ENCODE results near the gene CACNG7. TPM values are rescaled to one million over a fixed set of nuclear protein-coding genes. Genes with fewer than 3 reads are reported as not detected.

Gene CACNG7
- total and polyA plus RNA-seq, 4 donors, result not detected

- Histone ChIP-seq H3K9ac (ENCODE audit: insufficient read depth in 1 of 2, low read length in 2 of 2) (peak overlapping the region; percentile 62 to 89), H3K27ac (ENCODE audit: low read depth in 1 of 2, low read length in 1 of 2) (peak overlapping the region; percentile 89 to 93), H3K27me3 (ENCODE audit: control insufficient read depth in 3 of 3, insufficient read depth in 3 of 3, low read length in 2 of 3) (peaks cover 0 to 2% (median 0%) of the 10 kb centered on the region in 3 donors), H3K4me3 (peak overlapping the region; percentile 28), H3K9me3 (ENCODE audit: control insufficient read depth in 4 of 4, insufficient read depth in 3 of 4, low read length in 3 of 4) (no peaks in the 10 kb centered on the region), H3K4me1 (ENCODE audit: control insufficient read depth in 5 of 5, insufficient read depth in 5 of 5, low read length in 5 of 5) (peaks cover 0 to 13% (median 11%) of the 10 kb centered on the region in 5 donors), H3K36me3 (ENCODE audit: control insufficient read depth in 4 of 4, insufficient read depth in 4 of 4, low read length in 4 of 4) (peaks cover 0 to 4% (median 1%) of the 10 kb centered on the region in 4 donors)
- ATAC-seq (ENCODE audit: insufficient read depth, low FRiP score) (peak; percentile 5), DNase-seq (peak; percentile 84 to 89 (median 85))
- no peak for TF ChIP-seq CTCF (IDR thresholded peaks at IDR 0.05; ENCODE audit: control extremely low read depth, extremely low read depth)
- 4% methylated on average over 47 to 50 of the region's 50 CpGs for WGBS, 2 donors
These were observed 42.9 kb upstream of the CACNG7 start for GRCh38 chr19:53865918-53866864.

- Histone ChIP-seq H3K9ac (ENCODE audit: insufficient read depth in 1 of 2, low read length in 2 of 2) (peak overlapping the region; percentile 69 to 89), H3K4me3 (no peak overlapping the region), H3K27me3 (ENCODE audit: control insufficient read depth in 3 of 3, insufficient read depth in 3 of 3, low read length in 2 of 3) (peaks cover 0 to 2% (median 0%) of the 10 kb centered on the region in 3 donors), H3K4me1 (ENCODE audit: control insufficient read depth in 5 of 5, insufficient read depth in 5 of 5, low read length in 5 of 5) (peaks cover 0 to 13% (median 11%) of the 10 kb centered on the region in 5 donors), H3K27ac (ENCODE audit: low read depth in 1 of 2, low read length in 1 of 2) (peak overlapping the region; percentile 89 to 93), H3K36me3 (ENCODE audit: control insufficient read depth in 4 of 4, insufficient read depth in 4 of 4, low read length in 4 of 4) (peaks cover 0 to 4% (median 1%) of the 10 kb centered on the region in 4 donors), H3K9me3 (ENCODE audit: control insufficient read depth in 4 of 4, insufficient read depth in 3 of 4, low read length in 3 of 4) (no peaks in the 10 kb centered on the region)
- DNase-seq (peak in 2 of 3 donors; percentile 46 to 57), ATAC-seq (ENCODE audit: insufficient read depth, low FRiP score) (no peak)
- WGBS, 2 donors, result 33 to 46% methylated on average over 14 of the region's 14 CpGs
- TF ChIP-seq CTCF (IDR thresholded peaks at IDR 0.05; ENCODE audit: control extremely low read depth, extremely low read depth), result no peak
These were observed 42.2 kb upstream of the CACNG7 start for GRCh38 chr19:53866865-53867224.

GRCh38 chr19:53867225-53868090 is 41.6 kb upstream of the CACNG7 start, which contains the start of gene MYADM:
Gene MYADM, plus strand, starts transcription at chr19:53867883. Its CDS starts 5,647 bp downstream, at chr19:53873530.
- H3K27ac ChIP-seq (ENCODE audit: low read depth in 1 of 2, low read length in 1 of 2), result peak within 1 kb of the TSS; percentile 97 to 98
- WGBS, 2 donors, result 2 to 4% methylated on average over 32 to 37 of the region's 37 CpGs
- peak within 1 kb of the TSS; percentile 81 to 91 for H3K9ac ChIP-seq (ENCODE audit: insufficient read depth in 1 of 2, low read length in 2 of 2)

More at GRCh38 chr19:53867225-53868090, 41.6 kb upstream of the CACNG7 start, which contains the start of gene MYADM:
- Histone ChIP-seq H3K9me3 (ENCODE audit: control insufficient read depth in 4 of 4, insufficient read depth in 3 of 4, low read length in 3 of 4) (no peaks in the 10 kb centered on the region), H3K36me3 (ENCODE audit: control insufficient read depth in 4 of 4, insufficient read depth in 4 of 4, low read length in 4 of 4) (peaks cover 0 to 4% (median 1%) of the 10 kb centered on the region in 4 donors), H3K4me1 (ENCODE audit: control insufficient read depth in 5 of 5, insufficient read depth in 5 of 5, low read length in 5 of 5) (peaks cover 0 to 13% (median 11%) of the 10 kb centered on the region in 5 donors), H3K27me3 (ENCODE audit: control insufficient read depth in 3 of 3, insufficient read depth in 3 of 3, low read length in 2 of 3) (peaks cover 0 to 2% (median 0%) of the 10 kb centered on the region in 3 donors), H3K4me3 (peak within 1 kb of the TSS; percentile 71)
- ATAC-seq (ENCODE audit: insufficient read depth, low FRiP score) (peak; percentile 87), DNase-seq (peak; percentile 99 to 100 (median 99))
- no peak for TF ChIP-seq CTCF (IDR thresholded peaks at IDR 0.05; ENCODE audit: control extremely low read depth, extremely low read depth)

All from lung (tissue), 12 donors.